Measurements from ENCODE around the gene SLC35F3. TPM values are rescaled to one million over a fixed set of nuclear protein-coding genes. Genes with fewer than 3 reads are reported as not detected.

The SLC35F3 gene
- total RNA-seq, 1 experiment from 2014 or later = 0.66 TPM

DNA sequence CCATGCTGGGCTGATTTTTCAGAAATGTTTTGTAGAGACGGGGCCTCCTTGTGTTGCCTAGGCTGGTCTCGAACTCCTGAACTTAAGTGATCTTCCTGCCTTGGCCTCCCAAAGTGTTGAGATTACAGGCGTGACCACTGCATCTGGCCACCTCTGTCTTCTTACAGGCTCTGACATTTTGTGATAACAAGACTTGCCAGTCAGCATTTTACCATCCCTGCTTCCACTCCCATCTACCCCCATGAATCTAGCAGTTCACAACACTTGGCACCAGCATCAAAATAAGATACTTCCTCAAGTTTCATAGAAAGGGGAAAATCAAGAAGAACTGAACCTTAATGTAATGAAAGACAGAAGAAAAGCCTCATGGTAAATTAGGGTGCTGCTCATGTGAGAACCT lies 32.4 kb downstream of the SLC35F3 start:
- no TSS peak for BruUV-seq (replicated peaks)
- CTCF ChIA-PET = no interaction called here
- TF ChIP-seq, protein P1, sequence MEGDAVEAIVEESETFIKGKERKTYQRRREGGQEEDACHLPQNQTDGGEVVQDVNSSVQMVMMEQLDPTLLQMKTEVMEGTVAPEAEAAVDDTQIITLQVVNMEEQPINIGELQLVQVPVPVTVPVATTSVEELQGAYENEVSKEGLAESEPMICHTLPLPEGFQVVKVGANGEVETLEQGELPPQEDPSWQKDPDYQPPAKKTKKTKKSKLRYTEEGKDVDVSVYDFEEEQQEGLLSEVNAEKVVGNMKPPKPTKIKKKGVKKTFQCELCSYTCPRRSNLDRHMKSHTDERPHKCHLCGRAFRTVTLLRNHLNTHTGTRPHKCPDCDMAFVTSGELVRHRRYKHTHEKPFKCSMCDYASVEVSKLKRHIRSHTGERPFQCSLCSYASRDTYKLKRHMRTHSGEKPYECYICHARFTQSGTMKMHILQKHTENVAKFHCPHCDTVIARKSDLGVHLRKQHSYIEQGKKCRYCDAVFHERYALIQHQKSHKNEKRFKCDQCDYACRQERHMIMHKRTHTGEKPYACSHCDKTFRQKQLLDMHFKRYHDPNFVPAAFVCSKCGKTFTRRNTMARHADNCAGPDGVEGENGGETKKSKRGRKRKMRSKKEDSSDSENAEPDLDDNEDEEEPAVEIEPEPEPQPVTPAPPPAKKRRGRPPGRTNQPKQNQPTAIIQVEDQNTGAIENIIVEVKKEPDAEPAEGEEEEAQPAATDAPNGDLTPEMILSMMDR (IDR thresholded peaks at IDR 0.05; ENCODE audit: unreplicated experiment) = no peak
- intact Hi-C loops (cut with micrococcal nuclease; ENCODE audit: unreplicated experiment) = no loop called here
- Mint-ChIP-seq H3K27me3 (ENCODE audit: unreplicated experiment) (peaks cover 33% of the 10 kb centered on the region), H3K4me1 (ENCODE audit: low read depth, unreplicated experiment) (no peaks in the 10 kb centered on the region), H3K27ac (ENCODE audit: unreplicated experiment) (no peak overlapping the region), H3K4me3 (ENCODE audit: low read depth, unreplicated experiment) (no peak overlapping the region), H3K9me3 (ENCODE audit: low read depth, unreplicated experiment) (peaks cover 6% of the 10 kb centered on the region), H3K36me3 (ENCODE audit: insufficient read depth, unreplicated experiment) (no peaks in the 10 kb centered on the region)
- no peak for DNase-seq

DNA sequence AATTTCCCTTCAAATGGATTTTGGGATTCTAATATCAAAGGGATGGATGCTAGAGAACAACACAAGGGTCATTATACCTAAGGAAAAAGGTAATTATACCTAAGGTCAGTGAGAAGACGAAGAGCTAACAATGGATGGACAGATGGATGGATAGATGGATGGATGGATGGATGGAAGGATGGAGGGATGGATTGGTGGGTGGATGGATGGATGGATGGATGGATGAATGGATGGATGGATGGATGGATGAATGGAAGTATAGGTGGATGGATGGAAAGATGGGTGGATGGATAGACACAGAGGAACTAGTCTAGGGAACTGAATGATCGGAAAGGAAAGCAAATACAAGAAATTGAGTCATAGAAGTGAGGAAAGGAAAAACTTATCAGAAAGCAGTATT lies 34.0 kb downstream of the SLC35F3 start:
- H3K4me1 Mint-ChIP-seq (ENCODE audit: low read depth, unreplicated experiment) = peaks cover 1% of the 10 kb centered on the region
- no peak for DNase-seq
- peaks cover 33% of the 10 kb centered on the region for H3K27me3 Mint-ChIP-seq (ENCODE audit: unreplicated experiment)
- CTCF ChIA-PET = interaction anchor here (0.6 kb wide), 1 partner anchor 9 kb away, joined by 3 read pairs; no protein-coding TSS in a partner anchor
- intact Hi-C loops (cut with micrococcal nuclease; ENCODE audit: unreplicated experiment) = no loop called here
- peaks cover 6% of the 10 kb centered on the region for H3K9me3 Mint-ChIP-seq (ENCODE audit: low read depth, unreplicated experiment)
- H3K27ac Mint-ChIP-seq (ENCODE audit: unreplicated experiment) = no peak overlapping the region
- H3K4me3 Mint-ChIP-seq (ENCODE audit: low read depth, unreplicated experiment) = no peak overlapping the region
- no TSS peak for BruUV-seq (replicated peaks)
- H3K36me3 Mint-ChIP-seq (ENCODE audit: insufficient read depth, unreplicated experiment) = no peaks in the 10 kb centered on the region
- TF ChIP-seq, protein P1 (IDR thresholded peaks at IDR 0.05; ENCODE audit: unreplicated experiment) = no peak

DNA sequence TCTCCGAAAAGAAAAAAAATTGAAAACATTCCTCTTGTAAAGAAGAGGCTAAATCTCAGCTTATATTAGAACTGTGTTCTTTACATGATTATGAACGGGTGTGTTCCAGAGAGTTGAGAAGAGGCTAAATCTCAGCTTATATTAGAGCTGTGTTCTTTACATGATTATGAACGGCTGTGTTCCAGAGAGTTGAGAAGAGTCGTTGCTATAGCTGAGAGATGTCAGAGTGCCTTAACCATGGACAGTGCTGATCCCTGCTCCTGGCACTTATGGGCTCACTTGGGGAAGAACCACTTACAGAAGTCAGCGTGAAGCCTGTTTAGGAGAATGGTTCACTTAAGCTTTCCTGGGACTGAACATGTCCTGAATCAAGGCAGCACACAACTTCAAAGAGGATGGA lies 35.0 kb downstream of the SLC35F3 start:
- Mint-ChIP-seq H3K27me3 (ENCODE audit: unreplicated experiment) (peaks cover 33% of the 10 kb centered on the region), H3K27ac (ENCODE audit: unreplicated experiment) (no peak overlapping the region), H3K4me3 (ENCODE audit: low read depth, unreplicated experiment) (no peak overlapping the region), H3K4me1 (ENCODE audit: low read depth, unreplicated experiment) (peaks cover 11% of the 10 kb centered on the region), H3K36me3 (ENCODE audit: insufficient read depth, unreplicated experiment) (no peaks in the 10 kb centered on the region), H3K9me3 (ENCODE audit: low read depth, unreplicated experiment) (peaks cover 6% of the 10 kb centered on the region)
- no peak for DNase-seq
- BruUV-seq (replicated peaks) = no TSS peak
- CTCF ChIA-PET = no interaction called here
- intact Hi-C loops (cut with micrococcal nuclease; ENCODE audit: unreplicated experiment) = no loop called here
- TF ChIP-seq, protein P1 (IDR thresholded peaks at IDR 0.05; ENCODE audit: unreplicated experiment) = no peak

DNA sequence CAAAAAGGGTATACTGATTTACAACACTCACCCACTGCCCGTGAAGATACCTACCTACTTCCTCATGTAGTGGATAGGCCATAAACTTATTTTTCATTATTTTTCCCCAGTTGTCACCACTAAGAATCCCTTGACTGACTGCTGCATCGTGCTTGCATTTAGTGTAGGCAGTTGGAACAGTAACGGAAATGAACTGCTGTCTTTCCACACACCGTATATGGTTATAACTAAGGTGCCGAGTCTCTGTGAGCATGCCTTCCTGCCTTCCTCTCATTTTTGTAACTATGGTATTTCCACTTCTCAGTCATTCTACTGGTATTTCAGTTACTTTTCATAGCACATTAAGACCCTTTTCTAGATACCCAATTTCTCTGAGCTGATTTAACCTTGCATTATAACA lies 36.4 kb downstream of the SLC35F3 start:
- no peak for DNase-seq
- no TSS peak for BruUV-seq (replicated peaks)
- H3K36me3 Mint-ChIP-seq (ENCODE audit: insufficient read depth, unreplicated experiment) = no peaks in the 10 kb centered on the region
- H3K27ac Mint-ChIP-seq (ENCODE audit: unreplicated experiment) = no peak overlapping the region
- intact Hi-C loops (cut with micrococcal nuclease; ENCODE audit: unreplicated experiment) = no loop called here
- CTCF ChIA-PET = no interaction called here
- H3K4me3 Mint-ChIP-seq (ENCODE audit: low read depth, unreplicated experiment) = no peak overlapping the region
- H3K9me3 Mint-ChIP-seq (ENCODE audit: low read depth, unreplicated experiment) = peaks cover 6% of the 10 kb centered on the region
- TF ChIP-seq, protein P1 (IDR thresholded peaks at IDR 0.05; ENCODE audit: unreplicated experiment) = no peak
- H3K27me3 Mint-ChIP-seq (ENCODE audit: unreplicated experiment) = peaks cover 32% of the 10 kb centered on the region
- peaks cover 26% of the 10 kb centered on the region for H3K4me1 Mint-ChIP-seq (ENCODE audit: low read depth, unreplicated experiment)
